ENCODE measurements around the gene SLC44A4. TPM values are rescaled to one million over a fixed set of nuclear protein-coding genes. Genes with fewer than 3 reads are reported as not detected.
A peak's percentile ranks its signal among the peaks of the same experiment; 100 is the strongest.

SLC44A4 gene
- total and polyA plus RNA-seq, 9 of the 15 experiments (the other 6 are each of a cell fraction or from before 2014, with no cell fraction given): 7.9 to 18.6 (median 11.2) TPM

- intact Hi-C loops (cut with micrococcal nuclease) (no loop called here), in situ Hi-C loops (cut with MboI) (no loop called here)
- FAIRE-seq: no peak
- no peak overlapping the region for H3K4me3 ChIP-seq
- TF ChIP-seq KDM5B (IDR thresholded peaks at IDR 0.05; ENCODE audit: insufficient replicate concordance, low read depth, low read length) (peak; percentile 30), CBFA2T2 (conservative IDR thresholded peaks at IDR 0.05) (no peak), MGA (IDR thresholded peaks at IDR 0.05) (no peak), STAG1 (CRISPR knock-in tag; IDR thresholded peaks at IDR 0.05; ENCODE audit: borderline replicate concordance) (0 out of 2 replicates have a peak, but pooled peaks have one; percentile 8), ZFX (CRISPR knock-in tag; IDR thresholded peaks at IDR 0.05) (0 out of 2 replicates have a peak, but pooled peaks have one; percentile 20)
- no peaks in the 10 kb centered on the region for H3K9me3 ChIP-seq (replicated peaks; ENCODE audit: control insufficient read depth, insufficient read depth, low read depth, low read length)
- no peaks in the 10 kb centered on the region for H3K9me1 ChIP-seq (ENCODE audit: control insufficient read depth, insufficient read depth, low read length)
- H3K27me3 ChIP-seq (ENCODE audit: control insufficient read depth in 2 of 2, insufficient read depth in 2 of 2, low read length in 2 of 2): no peaks in the 10 kb centered on the region
- no peak overlapping the region for H3K9ac ChIP-seq (ENCODE audit: insufficient read depth in 1 of 2, low read depth in 2 of 2, low read length in 2 of 2)
- BruUV-seq (replicated peaks): no TSS peak
- peaks cover under 1% of the 10 kb centered on the region; the same call in 1 of the 3 replicates for H3K79me2 ChIP-seq (ENCODE audit: control insufficient read depth, insufficient read depth, low read length)
- no peak for DNase-seq (ENCODE audit: extremely low read depth in 1 of 4, low spot score in 3 of 4)
- no peak overlapping the region for H3K4me2 ChIP-seq (ENCODE audit: insufficient read depth, low read length)
- ChIA-PET POLR2A (interaction anchor here (0.6 to 15.7 kb wide), 21 partner anchors 8 to 1262 kb away, joined by 3 to 229 read pairs (median 5); partner anchors contain the start of genes ABHD16A, BAG6, CLIC1 and CSNK2B), CTCF (ENCODE audit: low intra/inter-chr PET ratio) (no interaction called here)
- no peak overlapping the region for H3K27ac ChIP-seq (ENCODE audit: extremely low read depth, low read depth, low read length)
- ATAC-seq: no peak
- 83% methylated on average over 3 of the region's 3 CpGs for WGBS (ENCODE audit: insufficient coverage, low coverage, missing lambda C conversion rate)
- peaks cover under 1% of the 10 kb centered on the region for H4K20me1 ChIP-seq (replicated peaks; ENCODE audit: control insufficient read depth, insufficient read depth, low read length)
- H3K36me3 ChIP-seq (ENCODE audit: control insufficient read depth, insufficient read depth, low read length): peaks cover 15% of the 10 kb centered on the region
- peaks cover 0 to 9% of the 10 kb centered on the region in 2 experiments; a peak in 1 of 5 replicates for H3K4me1 ChIP-seq (replicated peaks in 1 of 2; ENCODE audit: control insufficient read depth in 2 of 2, insufficient read depth in 2 of 2, low read length in 2 of 2)
- H2AFZ ChIP-seq (ENCODE audit: low read depth, low read length): no peak overlapping the region
These were observed 34.3 kb downstream of the SLC44A4 start for GRCh38 chr6:31844507-31844906.
